ENCODE data around the gene XXYLT1. TPM values are rescaled to one million over a fixed set of nuclear protein-coding genes. Genes with fewer than 3 reads are reported as not detected.
"Not testable (repeated sequence)": the region's sequence is repeated elsewhere in the genome, so short reads cannot be mapped to it uniquely, and the experiment has no call there.

The XXYLT1 gene
- total RNA-seq, 1 donor from 2014 or later, result 2.1 TPM

- intact Hi-C loops (cut with micrococcal nuclease), result no loop called here
- DNase-seq (no peak), ATAC-seq (peak; percentile 43)
Measured at GRCh38 chr3:195040773-195041520, 230.0 kb downstream of the XXYLT1 start.

DNA sequence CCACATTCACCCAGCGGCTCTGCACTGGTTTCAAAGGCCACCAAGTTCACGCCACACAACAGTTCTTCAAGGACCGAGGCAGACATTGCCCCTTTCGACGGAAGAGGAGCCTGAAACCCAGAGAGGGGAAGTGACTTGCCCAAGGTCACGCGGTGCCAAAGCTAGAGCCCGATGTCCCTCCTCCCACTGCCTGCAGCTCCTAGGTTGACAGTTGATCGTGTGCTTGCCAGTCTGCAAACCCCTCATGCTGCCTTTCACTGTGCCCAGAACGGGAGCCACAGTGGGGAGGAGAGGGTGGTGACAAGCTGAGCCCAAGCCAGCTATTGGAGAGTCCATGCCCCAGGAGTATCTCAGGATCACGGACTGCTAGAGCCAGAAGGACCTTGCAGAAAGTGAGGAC is 230.9 kb downstream of the XXYLT1 start:
- DNase-seq (peak; percentile 65), ATAC-seq (peak; percentile 85)
- intact Hi-C loops (cut with micrococcal nuclease), result no loop called here

DNA sequence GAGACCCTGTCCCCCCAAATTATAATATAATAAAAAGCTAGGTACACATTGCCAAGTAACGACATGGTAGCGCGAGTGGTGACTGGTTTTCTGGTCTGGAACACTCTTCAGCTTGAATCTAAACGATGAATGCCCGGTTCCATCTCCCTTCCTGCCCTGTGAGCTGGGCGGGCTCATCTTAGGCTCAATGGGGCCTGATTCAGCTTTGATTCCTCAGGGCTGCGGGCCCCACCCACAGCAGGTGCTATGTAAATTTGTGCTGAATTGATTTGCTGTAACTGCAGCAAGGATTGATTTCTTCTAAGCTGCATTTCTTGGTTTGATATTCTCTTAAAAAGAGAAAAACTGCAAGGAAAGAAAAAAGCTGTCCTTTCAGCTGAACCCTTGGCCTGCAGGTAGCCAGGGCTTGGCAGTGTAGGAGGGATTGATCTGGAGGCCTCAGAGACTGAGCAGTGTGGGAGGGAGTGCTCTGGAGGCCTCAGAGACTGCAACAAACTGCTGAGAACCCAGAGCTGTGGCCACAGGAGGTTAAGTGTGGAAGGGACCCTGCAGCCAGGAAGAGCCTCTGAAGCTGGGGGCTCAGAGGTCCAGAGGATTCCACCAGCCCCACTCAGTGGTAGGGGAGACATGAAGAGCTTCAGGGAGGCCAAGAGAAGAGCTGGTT is 231.6 kb downstream of the XXYLT1 start:
- ATAC-seq, result no peak
- intact Hi-C loops (cut with micrococcal nuclease), result no loop called here
- no peak for DNase-seq

GRCh38 chr3:195038161-195038560 is 232.8 kb downstream of the XXYLT1 start:
- intact Hi-C loops (cut with micrococcal nuclease), result no loop called here

GRCh38 chr3:195037586-195037985 is 233.4 kb downstream of the XXYLT1 start:
- intact Hi-C loops (cut with micrococcal nuclease); DNase-seq; ATAC-seq: not testable (repeated sequence)

More at GRCh38 chr3:195038161-195038560, 232.8 kb downstream of the XXYLT1 start:
- no peak for DNase-seq
- ATAC-seq, result no peak

- intact Hi-C loops (cut with micrococcal nuclease), result no loop called here
- DNase-seq (no peak), ATAC-seq (no peak)
Measured at GRCh38 chr3:195036974-195037373, 234.0 kb downstream of the XXYLT1 start.

GRCh38 chr3:195036574-195036973 is 234.4 kb downstream of the XXYLT1 start:
- intact Hi-C loops (cut with micrococcal nuclease), result no loop called here
- DNase-seq (no peak), ATAC-seq (no peak)

DNA sequence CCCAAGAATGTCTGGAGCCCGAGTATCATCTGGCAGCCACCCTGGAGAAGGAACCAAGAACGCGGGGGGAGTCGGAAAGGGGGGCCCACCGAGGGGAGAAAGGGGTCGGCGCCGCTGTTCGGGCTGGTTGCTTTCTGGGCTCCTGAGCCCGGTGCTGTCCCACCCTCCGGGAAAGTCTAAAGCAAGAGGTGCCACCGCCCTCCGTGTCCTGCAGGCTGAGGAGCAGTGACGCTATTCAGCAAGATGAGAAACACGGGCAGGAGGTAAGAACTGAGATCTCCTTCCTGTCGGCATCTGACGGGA is 234.8 kb downstream of the XXYLT1 start:
- intact Hi-C loops (cut with micrococcal nuclease), result no loop called here
- no peak for ATAC-seq
- no peak for DNase-seq

DNA sequence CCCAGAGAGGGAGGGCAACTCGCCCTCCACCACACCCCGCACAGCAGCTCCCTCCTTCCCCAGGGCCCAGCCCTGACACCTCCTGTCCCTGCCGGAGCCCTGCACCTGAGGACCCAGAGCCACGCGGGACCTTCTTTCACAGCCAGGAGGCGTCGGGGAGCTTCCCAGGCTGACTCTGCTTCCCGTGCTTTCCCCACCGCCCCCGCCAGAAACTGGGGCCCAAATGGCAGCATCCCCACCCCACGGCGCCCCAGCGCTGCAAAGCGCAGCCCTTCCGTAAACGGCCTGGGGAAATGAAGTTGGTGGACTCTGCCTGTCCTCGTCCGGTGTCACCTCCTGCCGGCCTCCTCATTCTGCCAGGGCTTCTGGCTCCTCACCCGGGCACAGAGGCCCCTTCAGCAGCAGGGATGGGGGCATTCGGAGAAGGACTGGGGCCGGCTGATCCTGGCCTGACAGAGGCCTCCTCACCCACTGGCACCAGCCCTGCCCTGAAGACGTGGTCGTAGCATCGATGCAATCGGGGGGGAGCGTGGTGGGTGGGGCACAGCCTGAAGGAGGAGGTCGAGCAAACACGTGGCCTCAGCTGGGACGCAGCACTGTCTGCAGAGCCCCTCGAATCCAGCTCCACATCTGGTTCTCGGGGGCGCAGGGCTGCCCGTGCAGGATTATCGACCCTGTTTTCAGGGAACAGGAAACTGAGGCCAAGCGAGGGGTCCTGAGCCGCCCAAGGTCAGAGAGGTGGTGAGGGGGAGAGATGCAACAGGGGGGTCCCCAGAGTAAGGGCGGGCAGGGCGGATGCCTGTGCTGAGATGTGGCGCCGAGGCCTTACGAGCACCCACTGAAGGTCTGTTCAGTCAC is 235.4 kb downstream of the XXYLT1 start:
- intact Hi-C loops (cut with micrococcal nuclease), result no loop called here
- no peak for DNase-seq
- ATAC-seq, result no peak

DNA sequence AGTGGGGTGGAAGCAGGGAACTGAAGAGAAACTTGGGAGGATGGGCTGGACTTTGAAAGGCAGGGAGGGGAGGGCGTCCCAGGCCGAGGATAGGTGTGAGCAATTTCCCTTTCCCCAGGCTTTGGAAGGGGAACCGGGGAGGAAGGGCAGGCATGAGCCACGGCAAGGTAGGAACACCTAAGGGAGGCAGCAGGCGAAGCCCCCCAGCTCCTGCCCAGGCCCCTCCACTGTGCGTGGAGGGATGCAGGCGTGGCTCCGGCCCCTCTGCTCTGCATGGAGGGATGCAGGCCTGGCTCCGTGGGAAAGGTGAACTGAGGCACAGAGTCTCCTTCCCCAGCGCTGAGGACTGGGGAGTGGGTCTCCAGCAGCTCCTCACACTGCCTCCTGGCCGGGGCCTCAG is 236.4 kb downstream of the XXYLT1 start:
- no peak for DNase-seq
- intact Hi-C loops (cut with micrococcal nuclease), result no loop called here
- ATAC-seq, result no peak

GRCh38 chr3:195034101-195034500 is 236.9 kb downstream of the XXYLT1 start:
- intact Hi-C loops (cut with micrococcal nuclease), result no loop called here
- DNase-seq, result no peak
- ATAC-seq, result no peak

DNA sequence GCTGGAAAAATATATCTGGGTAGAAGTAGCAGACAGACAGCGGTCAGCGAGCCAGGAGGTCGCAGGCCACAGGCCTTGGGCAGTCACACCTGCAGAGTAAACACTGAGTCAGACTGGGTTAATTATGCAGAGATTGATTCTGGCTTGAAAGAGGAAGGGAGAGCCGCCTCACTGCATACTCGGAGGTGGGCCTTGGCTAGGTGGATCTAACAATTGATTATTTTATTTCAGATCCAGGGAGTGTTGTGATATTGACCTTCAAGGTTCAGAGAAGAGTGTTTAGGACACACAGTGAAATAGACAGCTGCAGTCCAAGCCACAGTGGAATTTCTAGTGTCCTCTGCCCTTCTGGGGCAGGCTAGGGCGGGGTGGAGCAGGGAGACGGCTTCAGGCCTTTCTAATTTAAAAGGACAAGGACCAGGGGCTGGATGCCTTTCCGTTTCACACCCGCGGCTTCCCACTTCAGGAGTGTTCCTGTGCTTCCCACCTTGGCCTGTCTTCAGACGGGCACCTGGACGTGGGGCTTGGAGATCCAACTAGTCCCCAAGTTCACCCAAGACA is 237.3 kb downstream of the XXYLT1 start:
- intact Hi-C loops (cut with micrococcal nuclease), result no loop called here
- DNase-seq, result no peak

DNA sequence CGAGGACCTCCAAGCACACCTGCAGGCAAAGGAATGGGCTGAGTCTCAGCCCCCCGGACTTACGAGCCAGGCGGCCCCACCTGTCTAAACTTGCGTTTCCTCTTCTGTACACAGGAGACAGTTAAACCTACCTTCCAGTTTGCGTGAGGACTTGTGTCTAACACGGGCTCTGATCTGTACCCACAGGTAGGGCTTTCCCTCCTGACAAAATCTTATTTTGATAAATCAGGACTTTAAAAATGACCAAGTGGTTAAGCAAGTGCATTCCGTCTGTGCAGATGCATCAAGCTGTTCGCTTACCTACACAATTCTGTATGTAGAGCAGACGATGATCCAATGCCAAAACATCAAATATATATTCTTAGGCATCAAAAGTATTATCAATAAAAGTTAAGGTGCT is 238.0 kb downstream of the XXYLT1 start:
- intact Hi-C loops (cut with micrococcal nuclease), result no loop called here
- no peak for ATAC-seq
- no peak for DNase-seq

More for the DNA sequence above, 237.3 kb downstream of the XXYLT1 start:
- ATAC-seq, result peak; percentile 23

DNA sequence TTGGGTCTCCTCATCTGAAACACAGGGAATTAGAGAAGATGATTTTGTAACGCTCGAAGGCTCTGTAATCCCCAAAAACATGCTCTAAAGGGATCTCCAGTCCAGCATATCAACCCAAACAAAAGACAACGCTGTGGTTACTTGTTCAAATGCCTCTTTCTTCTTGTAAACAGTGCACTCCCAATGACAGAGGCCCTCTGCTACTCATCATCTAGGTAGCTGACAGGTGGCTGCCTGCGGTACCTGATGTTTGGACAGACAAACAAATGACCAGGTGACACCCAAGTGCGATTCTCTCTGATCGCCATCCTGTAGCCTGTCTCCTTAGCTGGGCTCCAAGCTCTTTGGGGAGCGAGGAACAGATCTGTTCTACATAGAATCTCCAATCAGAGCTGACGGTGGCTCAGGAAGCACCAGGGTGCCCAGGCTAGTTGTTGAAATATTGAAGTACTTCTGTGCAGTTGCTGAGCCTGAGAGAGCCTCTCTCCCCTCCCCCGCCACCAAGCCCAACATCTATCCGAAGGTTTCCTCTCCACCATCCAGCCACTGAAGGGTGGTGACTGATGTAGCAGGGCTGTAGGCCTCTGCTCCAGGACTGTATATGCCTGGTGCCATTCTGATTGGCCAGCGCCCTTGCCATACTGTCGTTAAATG is 238.7 kb downstream of the XXYLT1 start:
- intact Hi-C loops (cut with micrococcal nuclease), result no loop called here
- ATAC-seq (no peak), DNase-seq (no peak)

- ATAC-seq, result no peak
- intact Hi-C loops (cut with micrococcal nuclease), result no loop called here
- DNase-seq, result no peak
Measured at GRCh38 chr3:195031574-195032003, 239.4 kb downstream of the XXYLT1 start.

GRCh38 chr3:195030791-195031321 is 240.1 kb downstream of the XXYLT1 start:
- intact Hi-C loops (cut with micrococcal nuclease), result no loop called here
- DNase-seq (no peak), ATAC-seq (peak; percentile 25)

- DNase-seq (peak; percentile 71), ATAC-seq (peak; percentile 61)
- intact Hi-C loops (cut with micrococcal nuclease), result no loop called here
Measured at GRCh38 chr3:195028877-195029606, 241.9 kb downstream of the XXYLT1 start.

GRCh38 chr3:195025884-195026200 is 245.1 kb downstream of the XXYLT1 start:
- no peak for DNase-seq
- no peak for ATAC-seq
- intact Hi-C loops (cut with micrococcal nuclease), result no loop called here

All from left ventricle myocardium superior (tissue), 1 donor.